Measurements from ENCODE around the gene SPTY2D1.

- TF ChIP-seq POLR2A (IDR thresholded peaks at IDR 0.05; ENCODE audit: low read length) (no peak), GATA1 (IDR thresholded peaks at IDR 0.05; ENCODE audit: low read depth, low read length) (no peak)
Measured at GRCh38 chr11:18566406-18566805, 67.7 kb downstream of the SPTY2D1 start.

Measured in erythroblast (primary cell).